ENCODE results near the gene LEMD1. TPM values are rescaled to one million over a fixed set of nuclear protein-coding genes. Genes with fewer than 3 reads are reported as not detected.
A peak's percentile ranks its signal among the peaks of the same experiment; 100 is the strongest.

The LEMD1 gene
- total RNA-seq, 1 experiment from 2014 or later, result not detected

GRCh38 chr1:205396967-205397616 is 24.8 kb downstream of the LEMD1 start:
- H3K27me3 ChIP-seq (ENCODE audit: control insufficient read depth, insufficient read depth, low read length), result 0 out of 2 replicates have a peak, but pooled peaks cover 3% of the 10 kb centered on the region
- DNase-seq (ENCODE audit: low read depth, low spot score) (peak; percentile 32), ATAC-seq (peak; percentile 80)
- no peaks in the 10 kb centered on the region for H3K9me3 ChIP-seq (ENCODE audit: control insufficient read depth, insufficient read depth, low read depth, low read length)
- no TSS peak for BruUV-seq (replicated peaks)
- H3K36me3 ChIP-seq (ENCODE audit: control insufficient read depth, insufficient read depth, low read length), result no peaks in the 10 kb centered on the region
- ChIA-PET CTCF (interaction anchor here (0.6 to 2.1 kb wide), 5 partner anchors 81 to 172 kb away, joined by 3 to 15 read pairs (median 4); a partner anchor contains a TSS), POLR2A (interaction anchor here (0.5 to 0.7 kb wide), 2 partner anchors 1245 to 1483 kb away, joined by 3 to 4 read pairs; no protein-coding TSS in a partner anchor)
- in situ Hi-C loops (cut with HindIII; ENCODE audit: low pct_unique_long_range_greater_than_20kb, low sequenced_read_pairs), result no loop called here
- intact Hi-C loops (cut with micrococcal nuclease; ENCODE audit: unreplicated experiment), result loop anchor here (2.0 kb wide), 2 partner anchors 88 to 128 kb away; no protein-coding TSS in a partner anchor
- H3K4me1 ChIP-seq (ENCODE audit: control insufficient read depth, insufficient read depth, low read length), result no peaks in the 10 kb centered on the region
- TF ChIP-seq POLR2AphosphoS5 (IDR thresholded peaks at IDR 0.05; ENCODE audit: low read depth, low read length) (no peak), CTCF (IDR thresholded peaks at IDR 0.05) (peak; percentile 81)
- no peak overlapping the region for H3K27ac ChIP-seq (ENCODE audit: low read length)
- H3K4me3 ChIP-seq (ENCODE audit: low read depth in 2 of 2, low read length in 2 of 2), result no peak overlapping the region

GRCh38 chr1:205395616-205396015 is 26.2 kb downstream of the LEMD1 start:
- no TSS peak for BruUV-seq (replicated peaks)
- DNase-seq (ENCODE audit: low read depth, low spot score) (no peak), ATAC-seq (no peak)
- Histone ChIP-seq H3K27me3 (ENCODE audit: control insufficient read depth, insufficient read depth, low read length) (0 out of 2 replicates have a peak, but pooled peaks cover 3% of the 10 kb centered on the region), H3K4me3 (ENCODE audit: low read depth in 2 of 2, low read length in 2 of 2) (no peak overlapping the region), H3K27ac (ENCODE audit: low read length) (no peak overlapping the region), H3K4me1 (ENCODE audit: control insufficient read depth, insufficient read depth, low read length) (no peaks in the 10 kb centered on the region), H3K9me3 (ENCODE audit: control insufficient read depth, insufficient read depth, low read depth, low read length) (no peaks in the 10 kb centered on the region), H3K36me3 (ENCODE audit: control insufficient read depth, insufficient read depth, low read length) (no peaks in the 10 kb centered on the region)
- CTCF ChIA-PET, result interaction anchor here (0.7 to 1.2 kb wide), 3 partner anchors 15 to 318 kb away, joined by 3 to 6 read pairs (median 4); no protein-coding TSS in a partner anchor
- TF ChIP-seq CTCF (IDR thresholded peaks at IDR 0.05), result no peak
- TF ChIP-seq REST (IDR thresholded peaks at IDR 0.05; ENCODE audit: insufficient read depth in 1 of 2, low read depth in 2 of 2, low read length in 1 of 2), result no peak
- no peak for TF ChIP-seq POLR2AphosphoS5 (IDR thresholded peaks at IDR 0.05; ENCODE audit: low read depth, low read length)
- no peak for TF ChIP-seq TCF7L2 (IDR thresholded peaks at IDR 0.05; ENCODE audit: low read depth, low read length)
- TF ChIP-seq SIN3A (IDR thresholded peaks at IDR 0.05; ENCODE audit: borderline replicate concordance, insufficient read depth, low read depth, low read length), result no peak
- in situ Hi-C loops (cut with HindIII; ENCODE audit: low pct_unique_long_range_greater_than_20kb, low sequenced_read_pairs), result no loop called here
- POLR2A ChIA-PET, result interaction anchor here (0.7 kb wide), 1 partner anchor 22 kb away, joined by 5 read pairs; no protein-coding TSS in a partner anchor
- intact Hi-C loops (cut with micrococcal nuclease; ENCODE audit: unreplicated experiment), result loop anchor here (2.0 kb wide), 2 partner anchors 89 to 129 kb away; no protein-coding TSS in a partner anchor
